Measurements from ENCODE around the gene ELOF1.
A peak's percentile ranks its signal among the peaks of the same experiment; 100 is the strongest.

The ELOF1 gene

GRCh38 chr19:11598103-11598483 lies 39.1 kb upstream of the ELOF1 start:
- H3K4me2 ChIP-seq (ENCODE audit: low read length, poor library complexity, severe bottlenecking) = peak overlapping the region; percentile 87
- no peak overlapping the region for H4K8ac ChIP-seq (ENCODE audit: low read length)
- H3K4ac ChIP-seq (ENCODE audit: low read depth in 1 of 2, low read length in 2 of 2) = peak overlapping the region in 1 of 2 experiments; percentile 99
- peaks cover 3% of the 10 kb centered on the region for H3K79me1 ChIP-seq (replicated peaks; ENCODE audit: low read length, poor library complexity, severe bottlenecking)
- H3K9ac ChIP-seq (ENCODE audit: low read length) = peak overlapping the region; percentile 97
- no peak overlapping the region for H2BK12ac ChIP-seq (ENCODE audit: low read length in 2 of 2)
- H3K36me3 ChIP-seq (ENCODE audit: control insufficient read depth in 1 of 2, insufficient read depth in 2 of 2, low read depth in 1 of 2, low read length in 2 of 2) = peaks cover 7 to 19% of the 10 kb centered on the region in 2 experiments
- no peak overlapping the region for H2AFZ ChIP-seq (ENCODE audit: low read depth, low read length)
- no peak overlapping the region for H2BK120ac ChIP-seq (ENCODE audit: low read depth, low read length)
- no peaks in the 10 kb centered on the region for H3K9me3 ChIP-seq (ENCODE audit: control insufficient read depth, low read length)
- no peak overlapping the region for H2BK5ac ChIP-seq (ENCODE audit: low read depth, low read length, poor library complexity, severe bottlenecking)
- H2BK15ac ChIP-seq (ENCODE audit: low read depth, poor library complexity, severe bottlenecking) = no peak overlapping the region
- peak overlapping the region; percentile 84 for H2AK5ac ChIP-seq (ENCODE audit: low read length, severe bottlenecking)
- peak overlapping the region; percentile 83 to 89 for H3K4me3 ChIP-seq (ENCODE audit: insufficient read depth in 1 of 2, low read depth in 1 of 2, low read length in 2 of 2)
- H3K14ac ChIP-seq (ENCODE audit: low read length in 2 of 2) = peak overlapping the region in 1 of 2 experiments; percentile 94
- peak; percentile 44 for DNase-seq
- peak overlapping the region in 1 of 2 experiments; percentile 95 for H3K18ac ChIP-seq (ENCODE audit: low read depth in 1 of 2, low read length in 2 of 2)
- peaks cover 6% of the 10 kb centered on the region for H3K4me1 ChIP-seq (ENCODE audit: control insufficient read depth, insufficient read depth, low read depth, low read length)
- H3K27me3 ChIP-seq (ENCODE audit: control insufficient read depth in 1 of 2, insufficient read depth in 1 of 2, low read length in 2 of 2) = no peaks in the 10 kb centered on the region
- no peak overlapping the region for H3K27ac ChIP-seq (ENCODE audit: low read length, poor library complexity, severe bottlenecking)
- WGBS = 81% methylated on average over 8 of the region's 10 CpGs
- no peak overlapping the region for H3K23ac ChIP-seq (ENCODE audit: low read length in 2 of 2)
- no peak overlapping the region for H4K91ac ChIP-seq (ENCODE audit: low read length)

- H2AFZ ChIP-seq (ENCODE audit: low read depth, low read length) = peak within 1 kb of the TSS; percentile 83
- H3K9me3 ChIP-seq (ENCODE audit: control insufficient read depth, low read length) = no peaks in the 10 kb centered on the region
- peak within 1 kb of the TSS; percentile 87 for H3K4me2 ChIP-seq (ENCODE audit: low read length, poor library complexity, severe bottlenecking)
- peak within 1 kb of the TSS in 1 of 2 experiments; percentile 2 for H3K23ac ChIP-seq (ENCODE audit: low read length in 2 of 2)
- no peaks in the 10 kb centered on the region for H3K27me3 ChIP-seq (ENCODE audit: control insufficient read depth in 1 of 2, insufficient read depth in 1 of 2, low read length in 2 of 2)
- peak within 1 kb of the TSS; percentile 83 to 89 for H3K4me3 ChIP-seq (ENCODE audit: insufficient read depth in 1 of 2, low read depth in 1 of 2, low read length in 2 of 2)
- H2BK120ac ChIP-seq (ENCODE audit: low read depth, low read length) = peak within 1 kb of the TSS; percentile 65
- H2AK5ac ChIP-seq (ENCODE audit: low read length, severe bottlenecking) = peak within 1 kb of the TSS; percentile 84
- H4K8ac ChIP-seq (ENCODE audit: low read length) = peak within 1 kb of the TSS; percentile 93
- H2BK15ac ChIP-seq (ENCODE audit: low read depth, poor library complexity, severe bottlenecking) = no peak within 1 kb of the TSS
- H3K27ac ChIP-seq (ENCODE audit: low read length, poor library complexity, severe bottlenecking) = peak within 1 kb of the TSS; percentile 74
- H3K36me3 ChIP-seq (ENCODE audit: control insufficient read depth in 1 of 2, insufficient read depth in 2 of 2, low read depth in 1 of 2, low read length in 2 of 2) = peaks cover 6 to 16% of the 10 kb centered on the region in 2 experiments
- peak within 1 kb of the TSS; percentile 32 to 66 for H2BK12ac ChIP-seq (ENCODE audit: low read length in 2 of 2)
- H4K91ac ChIP-seq (ENCODE audit: low read length) = peak within 1 kb of the TSS; percentile 98
- peak; percentile 99 for DNase-seq
- H3K18ac ChIP-seq (ENCODE audit: low read depth in 1 of 2, low read length in 2 of 2) = peak within 1 kb of the TSS; percentile 81 to 95
- H2BK5ac ChIP-seq (ENCODE audit: low read depth, low read length, poor library complexity, severe bottlenecking) = peak within 1 kb of the TSS; percentile 74
- peak within 1 kb of the TSS; percentile 97 to 99 for H3K4ac ChIP-seq (ENCODE audit: low read depth in 1 of 2, low read length in 2 of 2)
- under 1% methylated on average over 67 of the region's 67 CpGs for WGBS
- peaks cover 1% of the 10 kb centered on the region for H3K79me1 ChIP-seq (replicated peaks; ENCODE audit: low read length, poor library complexity, severe bottlenecking)
- H3K4me1 ChIP-seq (ENCODE audit: control insufficient read depth, insufficient read depth, low read depth, low read length) = peaks cover 6% of the 10 kb centered on the region
- H3K14ac ChIP-seq (ENCODE audit: low read length in 2 of 2) = peak within 1 kb of the TSS in 1 of 2 experiments; percentile 94
- H3K9ac ChIP-seq (ENCODE audit: low read length) = peak within 1 kb of the TSS; percentile 97
Observed at GRCh38 chr19:11597202-11598102, 38.4 kb upstream of the ELOF1 start, which contains the start of gene ZNF627. Gene ZNF627 (plus strand): TSS chr19:11597483. CDS start chr19:11597628, 145 bp downstream.

- Histone ChIP-seq H3K23ac (ENCODE audit: low read length in 2 of 2) (no peak overlapping the region), H3K9me3 (ENCODE audit: control insufficient read depth, low read length) (no peaks in the 10 kb centered on the region), H3K14ac (ENCODE audit: low read length in 2 of 2) (no peak overlapping the region), H3K18ac (ENCODE audit: low read depth in 1 of 2, low read length in 2 of 2) (no peak overlapping the region), H2BK120ac (ENCODE audit: low read depth, low read length) (no peak overlapping the region), H2BK15ac (ENCODE audit: low read depth, poor library complexity, severe bottlenecking) (no peak overlapping the region), H3K4me3 (ENCODE audit: insufficient read depth in 1 of 2, low read depth in 1 of 2, low read length in 2 of 2) (no peak overlapping the region), H2BK5ac (ENCODE audit: low read depth, low read length, poor library complexity, severe bottlenecking) (no peak overlapping the region), H2AFZ (ENCODE audit: low read depth, low read length) (no peak overlapping the region), H3K27ac (ENCODE audit: low read length, poor library complexity, severe bottlenecking) (no peak overlapping the region), H3K9ac (ENCODE audit: low read length) (no peak overlapping the region), H3K4me1 (ENCODE audit: control insufficient read depth, insufficient read depth, low read depth, low read length) (peaks cover 6% of the 10 kb centered on the region), H3K27me3 (ENCODE audit: control insufficient read depth in 1 of 2, insufficient read depth in 1 of 2, low read length in 2 of 2) (no peaks in the 10 kb centered on the region), H3K4ac (ENCODE audit: low read depth in 1 of 2, low read length in 2 of 2) (no peak overlapping the region), H2AK5ac (ENCODE audit: low read length, severe bottlenecking) (no peak overlapping the region), H4K91ac (ENCODE audit: low read length) (peak overlapping the region; percentile 52), H2BK12ac (ENCODE audit: low read length in 2 of 2) (peak overlapping the region in 1 of 2 experiments; percentile 32), H3K36me3 (ENCODE audit: control insufficient read depth in 1 of 2, insufficient read depth in 2 of 2, low read depth in 1 of 2, low read length in 2 of 2) (peaks cover 3 to 10% of the 10 kb centered on the region in 2 experiments), H4K8ac (ENCODE audit: low read length) (peak overlapping the region; percentile 24), H3K79me1 (replicated peaks; ENCODE audit: low read length, poor library complexity, severe bottlenecking) (no peaks in the 10 kb centered on the region), H3K4me2 (ENCODE audit: low read length, poor library complexity, severe bottlenecking) (no peak overlapping the region)
- WGBS = 99% methylated on average over 10 of the region's 10 CpGs
- no peak for DNase-seq
Observed at GRCh38 chr19:11596156-11596555, 37.1 kb upstream of the ELOF1 start.

GRCh38 chr19:11594084-11594483 lies 35.1 kb upstream of the ELOF1 start:
- H2BK120ac ChIP-seq (ENCODE audit: low read depth, low read length) = no peak overlapping the region
- H3K9ac ChIP-seq (ENCODE audit: low read length) = no peak overlapping the region
- peaks cover 3% of the 10 kb centered on the region in 2 experiments for H3K36me3 ChIP-seq (ENCODE audit: control insufficient read depth in 1 of 2, insufficient read depth in 2 of 2, low read depth in 1 of 2, low read length in 2 of 2)
- DNase-seq = no peak
- H3K9me3 ChIP-seq (ENCODE audit: control insufficient read depth, low read length) = no peaks in the 10 kb centered on the region
- H2AFZ ChIP-seq (ENCODE audit: low read depth, low read length) = no peak overlapping the region
- H3K4me3 ChIP-seq (ENCODE audit: insufficient read depth in 1 of 2, low read depth in 1 of 2, low read length in 2 of 2) = no peak overlapping the region
- no peak overlapping the region for H2BK12ac ChIP-seq (ENCODE audit: low read length in 2 of 2)
- no peak overlapping the region for H3K4ac ChIP-seq (ENCODE audit: low read depth in 1 of 2, low read length in 2 of 2)
- H2BK15ac ChIP-seq (ENCODE audit: low read depth, poor library complexity, severe bottlenecking) = no peak overlapping the region
- WGBS = 100% methylated on average over 2 of the region's 4 CpGs
- no peak overlapping the region for H3K18ac ChIP-seq (ENCODE audit: low read depth in 1 of 2, low read length in 2 of 2)
- H3K4me2 ChIP-seq (ENCODE audit: low read length, poor library complexity, severe bottlenecking) = no peak overlapping the region
- no peaks in the 10 kb centered on the region for H3K27me3 ChIP-seq (ENCODE audit: control insufficient read depth in 1 of 2, insufficient read depth in 1 of 2, low read length in 2 of 2)
- no peak overlapping the region for H2BK5ac ChIP-seq (ENCODE audit: low read depth, low read length, poor library complexity, severe bottlenecking)
- no peak overlapping the region for H3K27ac ChIP-seq (ENCODE audit: low read length, poor library complexity, severe bottlenecking)
- H3K23ac ChIP-seq (ENCODE audit: low read length in 2 of 2) = no peak overlapping the region
- no peak overlapping the region for H2AK5ac ChIP-seq (ENCODE audit: low read length, severe bottlenecking)
- H4K91ac ChIP-seq (ENCODE audit: low read length) = no peak overlapping the region
- no peaks in the 10 kb centered on the region for H3K79me1 ChIP-seq (replicated peaks; ENCODE audit: low read length, poor library complexity, severe bottlenecking)
- H3K14ac ChIP-seq (ENCODE audit: low read length in 2 of 2) = no peak overlapping the region
- H3K4me1 ChIP-seq (ENCODE audit: control insufficient read depth, insufficient read depth, low read depth, low read length) = peaks cover 4% of the 10 kb centered on the region
- H4K8ac ChIP-seq (ENCODE audit: low read length) = no peak overlapping the region

All from mesenchymal stem cell (in vitro differentiated cells and primary cell).